Measurements from ENCODE around the gene DNAI2.

The DNAI2 gene

GRCh38 chr17:74307984-74308773 is 34.1 kb downstream of the DNAI2 start:
- no peak overlapping the region for H3K4me3 ChIP-seq
- H3K4me1 ChIP-seq: no peaks in the 10 kb centered on the region
- intact Hi-C loops (cut with DNase I; ENCODE audit: low total_unique reads): no loop called here
- H3K27me3 ChIP-seq: peaks cover 0 to 22% of the 10 kb centered on the region in 2 donors
- H3K27ac ChIP-seq: no peak overlapping the region
- no peaks in the 10 kb centered on the region for H3K36me3 ChIP-seq
- TF ChIP-seq, protein P1, sequence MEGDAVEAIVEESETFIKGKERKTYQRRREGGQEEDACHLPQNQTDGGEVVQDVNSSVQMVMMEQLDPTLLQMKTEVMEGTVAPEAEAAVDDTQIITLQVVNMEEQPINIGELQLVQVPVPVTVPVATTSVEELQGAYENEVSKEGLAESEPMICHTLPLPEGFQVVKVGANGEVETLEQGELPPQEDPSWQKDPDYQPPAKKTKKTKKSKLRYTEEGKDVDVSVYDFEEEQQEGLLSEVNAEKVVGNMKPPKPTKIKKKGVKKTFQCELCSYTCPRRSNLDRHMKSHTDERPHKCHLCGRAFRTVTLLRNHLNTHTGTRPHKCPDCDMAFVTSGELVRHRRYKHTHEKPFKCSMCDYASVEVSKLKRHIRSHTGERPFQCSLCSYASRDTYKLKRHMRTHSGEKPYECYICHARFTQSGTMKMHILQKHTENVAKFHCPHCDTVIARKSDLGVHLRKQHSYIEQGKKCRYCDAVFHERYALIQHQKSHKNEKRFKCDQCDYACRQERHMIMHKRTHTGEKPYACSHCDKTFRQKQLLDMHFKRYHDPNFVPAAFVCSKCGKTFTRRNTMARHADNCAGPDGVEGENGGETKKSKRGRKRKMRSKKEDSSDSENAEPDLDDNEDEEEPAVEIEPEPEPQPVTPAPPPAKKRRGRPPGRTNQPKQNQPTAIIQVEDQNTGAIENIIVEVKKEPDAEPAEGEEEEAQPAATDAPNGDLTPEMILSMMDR (IDR thresholded peaks at IDR 0.05): no peak
- H3K9me3 ChIP-seq: no peaks in the 10 kb centered on the region
- DNase-seq: no peak

- no peak overlapping the region for H3K4me3 ChIP-seq
- no peaks in the 10 kb centered on the region for H3K4me1 ChIP-seq
- DNase-seq: no peak
- TF ChIP-seq, protein P1 (IDR thresholded peaks at IDR 0.05): no peak
- no peak overlapping the region for H3K27ac ChIP-seq
- intact Hi-C loops (cut with DNase I; ENCODE audit: low total_unique reads): no loop called here
- H3K27me3 ChIP-seq: peaks cover 0 to 27% of the 10 kb centered on the region in 2 donors
- no peaks in the 10 kb centered on the region for H3K36me3 ChIP-seq
- H3K9me3 ChIP-seq: no peaks in the 10 kb centered on the region
Observed at GRCh38 chr17:74309902-74310301, 35.9 kb downstream of the DNAI2 start.

DNA sequence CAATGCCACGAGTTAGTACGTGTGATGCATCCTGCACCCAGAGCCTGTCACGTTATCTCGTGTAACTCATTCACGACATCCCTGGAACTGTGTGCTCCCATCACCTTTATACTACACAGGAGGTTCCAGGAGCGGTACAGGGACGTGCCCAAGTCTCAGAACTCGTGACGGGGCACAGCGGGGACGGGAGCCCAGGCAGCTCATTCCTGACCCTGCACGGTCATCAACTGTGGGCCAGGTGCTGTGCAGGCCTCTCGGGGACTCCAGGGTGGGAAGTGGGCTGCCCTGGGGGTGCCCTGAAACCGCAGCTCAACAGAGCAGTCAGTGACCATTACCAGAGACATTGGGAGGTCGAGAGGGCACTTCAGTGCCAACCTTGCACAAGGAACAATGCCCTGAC is 40.8 kb downstream of the DNAI2 start:
- Histone ChIP-seq H3K4me1 (no peaks in the 10 kb centered on the region), H3K27ac (no peak overlapping the region), H3K4me3 (no peak overlapping the region), H3K9me3 (no peaks in the 10 kb centered on the region), H3K27me3 (peaks cover 0 to 13% of the 10 kb centered on the region in 2 donors), H3K36me3 (no peaks in the 10 kb centered on the region)
- DNase-seq: no peak
- intact Hi-C loops (cut with DNase I; ENCODE audit: low total_unique reads): no loop called here
- TF ChIP-seq, protein P1 (IDR thresholded peaks at IDR 0.05): no peak

- Histone ChIP-seq H3K9me3 (no peaks in the 10 kb centered on the region), H3K4me3 (no peak overlapping the region), H3K27ac (no peak overlapping the region), H3K27me3 (peaks cover 0 to 12% of the 10 kb centered on the region in 2 donors), H3K4me1 (no peaks in the 10 kb centered on the region), H3K36me3 (no peaks in the 10 kb centered on the region)
- TF ChIP-seq, protein P1 (IDR thresholded peaks at IDR 0.05): no peak
- intact Hi-C loops (cut with DNase I; ENCODE audit: low total_unique reads): no loop called here
- no peak for DNase-seq
Observed at GRCh38 chr17:74316220-74316619, 42.2 kb downstream of the DNAI2 start.

DNA sequence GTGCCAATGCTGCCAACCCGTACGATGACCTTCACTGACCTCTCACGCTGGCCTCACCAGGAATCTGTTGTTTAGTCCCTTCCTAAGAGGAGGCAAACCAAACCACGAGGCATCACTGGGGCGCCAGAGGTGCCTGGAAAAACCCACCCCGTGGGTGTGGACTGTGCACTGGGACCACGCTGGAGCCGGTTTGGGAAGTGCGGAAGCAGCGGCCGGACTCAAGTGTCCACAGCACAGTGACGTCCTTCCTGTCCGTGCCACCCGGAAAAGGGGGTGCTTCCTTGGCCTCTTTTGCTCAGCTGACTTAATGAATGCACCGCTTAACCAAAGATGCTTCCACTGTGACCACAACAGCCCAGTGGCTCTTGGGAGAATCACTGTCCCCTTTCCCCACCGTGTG is 43.0 kb downstream of the DNAI2 start:
- no peaks in the 10 kb centered on the region for H3K36me3 ChIP-seq
- no peaks in the 10 kb centered on the region for H3K9me3 ChIP-seq
- H3K27ac ChIP-seq: no peak overlapping the region
- no peak for DNase-seq
- H3K27me3 ChIP-seq: peaks cover 0 to 14% of the 10 kb centered on the region in 2 donors
- H3K4me1 ChIP-seq: no peaks in the 10 kb centered on the region
- TF ChIP-seq, protein P1 (IDR thresholded peaks at IDR 0.05): no peak
- no peak overlapping the region for H3K4me3 ChIP-seq
- intact Hi-C loops (cut with DNase I; ENCODE audit: low total_unique reads): no loop called here
